ENCODE results near the gene PTPN4. TPM values are rescaled to one million over a fixed set of nuclear protein-coding genes. Genes with fewer than 3 reads are reported as not detected.

Gene PTPN4
- total and polyA plus RNA-seq, 7 donors: 1.8 to 42.9 (median 21.7) TPM

DNA sequence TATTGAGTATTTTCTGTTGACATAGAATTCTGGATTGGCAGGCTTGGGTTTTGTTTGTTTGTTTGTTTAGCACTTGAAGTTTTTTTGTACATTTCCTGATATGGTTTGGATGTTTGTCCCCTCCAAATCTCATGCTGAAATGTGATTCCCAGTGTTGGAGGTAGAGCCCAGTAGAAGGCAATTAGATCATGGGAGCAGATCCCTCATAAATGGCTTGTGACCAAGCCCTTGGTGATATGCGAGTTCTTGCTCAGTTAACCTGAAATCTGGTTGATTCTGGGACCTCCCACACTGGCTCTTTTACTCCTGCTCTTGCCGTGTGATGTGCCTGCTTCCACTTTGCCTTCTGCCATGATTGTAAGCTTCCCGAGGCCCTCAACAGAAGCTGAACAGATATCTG, 98.0 kb downstream of the PTPN4 start:
- Histone ChIP-seq H3K9me3 (no peaks in the 10 kb centered on the region), H3K4me1 (no peaks in the 10 kb centered on the region), H3K36me3 (no peaks in the 10 kb centered on the region), H3K27ac (no peak overlapping the region), H3K4me3 (no peak overlapping the region), H3K27me3 (no peaks in the 10 kb centered on the region)
- DNase-seq: no peak
- 84 to 90% methylated on average over 3 of the region's 3 CpGs for WGBS, 2 donors
- TF ChIP-seq POLR2A (IDR thresholded peaks at IDR 0.05): no peak
- TF ChIP-seq POLR2AphosphoS5 (IDR thresholded peaks at IDR 0.05): no peak
- TF ChIP-seq EP300 (IDR thresholded peaks at IDR 0.05): no peak
- no peak for TF ChIP-seq CTCF (IDR thresholded peaks at IDR 0.05)
- intact Hi-C loops (cut with DNase I): no loop called here

DNA sequence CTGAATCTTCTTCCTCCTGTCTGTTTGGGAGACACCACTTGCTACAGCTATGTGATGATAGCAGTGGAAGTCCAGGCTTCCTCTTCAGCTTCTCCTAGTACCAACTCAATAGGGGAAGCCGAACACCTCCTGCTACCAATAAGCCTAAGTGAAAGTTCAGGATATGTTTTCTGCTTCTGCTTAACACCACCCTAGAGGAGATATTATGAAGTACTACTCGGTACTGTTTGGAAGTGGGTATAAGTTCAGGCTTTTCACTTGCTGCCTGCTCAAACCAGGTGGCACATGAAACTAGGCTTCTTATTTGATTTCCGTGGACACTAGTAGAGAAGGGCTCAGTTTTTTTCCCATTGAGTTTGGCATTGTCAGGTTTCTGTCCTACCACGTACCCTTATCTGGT, 99.8 kb downstream of the PTPN4 start:
- no peak for DNase-seq
- Histone ChIP-seq H3K4me3 (no peak overlapping the region), H3K4me1 (peaks cover 0 to 1% (median 0%) of the 10 kb centered on the region in 4 donors), H3K27ac (no peak overlapping the region), H3K9me3 (no peaks in the 10 kb centered on the region), H3K27me3 (no peaks in the 10 kb centered on the region), H3K36me3 (no peaks in the 10 kb centered on the region)
- 94 to 96% methylated on average over 4 of the region's 4 CpGs for WGBS, 2 donors
- TF ChIP-seq POLR2AphosphoS5 (IDR thresholded peaks at IDR 0.05) (no peak), CTCF (IDR thresholded peaks at IDR 0.05) (no peak), POLR2A (IDR thresholded peaks at IDR 0.05) (no peak), EP300 (IDR thresholded peaks at IDR 0.05) (no peak)
- intact Hi-C loops (cut with DNase I): no loop called here

GRCh38 chr2:119860924-119861323, 101.2 kb downstream of the PTPN4 start:
- intact Hi-C loops (cut with DNase I): no loop called here

DNA sequence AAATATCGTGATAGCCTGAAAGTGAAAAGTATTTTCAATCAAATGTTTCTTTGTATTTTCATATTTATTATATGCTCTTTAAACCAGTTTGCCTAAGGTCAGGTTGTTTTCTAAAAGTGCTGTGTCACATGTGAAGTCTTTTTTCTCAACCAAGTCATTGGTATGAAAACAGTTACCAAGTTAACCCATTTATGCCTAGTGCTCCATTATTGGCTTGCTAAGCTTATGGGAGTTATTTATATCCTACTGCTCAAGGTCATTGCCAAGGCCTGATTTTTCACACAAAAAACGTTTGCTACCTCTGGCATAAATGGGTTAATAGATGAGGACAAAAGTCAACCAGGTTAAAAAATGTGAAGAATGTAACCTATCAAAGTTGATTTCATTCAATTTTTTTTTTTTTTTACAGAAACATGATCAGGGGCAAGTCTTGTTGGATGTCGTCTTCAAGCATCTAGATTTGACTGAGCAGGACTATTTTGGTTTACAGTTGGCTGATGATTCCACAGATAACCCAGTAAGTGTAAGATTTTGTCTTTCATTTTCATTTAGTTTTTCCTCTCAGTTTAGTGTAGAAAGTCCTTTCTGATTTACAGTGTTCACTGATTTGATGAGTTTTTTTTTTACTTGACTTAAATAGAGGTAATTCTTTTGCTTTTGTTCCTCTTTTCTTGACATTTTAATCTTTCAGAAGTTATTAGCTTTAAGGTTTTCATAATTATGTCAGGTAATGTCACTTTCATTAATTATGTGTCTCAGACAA, 102.6 kb downstream of the PTPN4 start:
- peaks cover 0 to 6% (median 0%) of the 10 kb centered on the region in 4 donors for H3K4me1 ChIP-seq
- H3K27me3 ChIP-seq: no peaks in the 10 kb centered on the region
- no peak for TF ChIP-seq POLR2A (IDR thresholded peaks at IDR 0.05)
- no peak overlapping the region for H3K27ac ChIP-seq
- no peaks in the 10 kb centered on the region for H3K36me3 ChIP-seq
- H3K9me3 ChIP-seq: no peaks in the 10 kb centered on the region
- DNase-seq: no peak
- intact Hi-C loops (cut with DNase I): no loop called here
- WGBS, 2 donors: 72 to 75% methylated on average over 3 of the region's 3 CpGs
- no peak overlapping the region for H3K4me3 ChIP-seq

More at GRCh38 chr2:119860924-119861323, 101.2 kb downstream of the PTPN4 start:
- no peaks in the 10 kb centered on the region for H3K9me3 ChIP-seq
- no peak overlapping the region for H3K4me3 ChIP-seq
- no peaks in the 10 kb centered on the region for H3K36me3 ChIP-seq
- TF ChIP-seq POLR2AphosphoS5 (IDR thresholded peaks at IDR 0.05): no peak
- no peak for TF ChIP-seq CTCF (IDR thresholded peaks at IDR 0.05)
- no peak for TF ChIP-seq EP300 (IDR thresholded peaks at IDR 0.05)
- no peak for TF ChIP-seq POLR2A (IDR thresholded peaks at IDR 0.05)
- no peak overlapping the region for H3K27ac ChIP-seq
- WGBS, 2 donors: 83 to 90% methylated on average over 7 of the region's 7 CpGs
- H3K27me3 ChIP-seq: no peaks in the 10 kb centered on the region
- DNase-seq: no peak
- peaks cover 0 to 6% (median 0%) of the 10 kb centered on the region in 4 donors for H3K4me1 ChIP-seq

- Histone ChIP-seq H3K27ac (no peak overlapping the region), H3K4me3 (no peak overlapping the region), H3K4me1 (peaks cover 0 to 6% (median 0%) of the 10 kb centered on the region in 4 donors), H3K36me3 (no peaks in the 10 kb centered on the region), H3K27me3 (no peaks in the 10 kb centered on the region), H3K9me3 (no peaks in the 10 kb centered on the region)
- DNase-seq: no peak
- intact Hi-C loops (cut with DNase I): no loop called here
- 67 to 71% methylated on average over 3 of the region's 3 CpGs for WGBS, 2 donors
- no peak for TF ChIP-seq CTCF (IDR thresholded peaks at IDR 0.05)
- TF ChIP-seq POLR2A (IDR thresholded peaks at IDR 0.05): no peak
- TF ChIP-seq EP300 (IDR thresholded peaks at IDR 0.05): no peak
- TF ChIP-seq POLR2AphosphoS5 (IDR thresholded peaks at IDR 0.05): no peak
Measured at GRCh38 chr2:119864318-119864717, 104.6 kb downstream of the PTPN4 start.
